GM23248 (cell line): ENCODE results near the gene PDGFB. TPM values are rescaled to one million over a fixed set of nuclear protein-coding genes. Genes with fewer than 3 reads are reported as not detected.
A peak's percentile ranks its signal among the peaks of the same experiment; 100 is the strongest.

ENCODE experiments used
- DNase-seq: peaks from one replicate; pipeline ENCODE4 v3.0.0-alpha.2; 2015
- H2AFZ ChIP-seq: fragments of 200-600 bp; sonication (generic); 2 replicates; pipeline ENCODE4 v1.6.1; 2016; ENCODE audit warnings: antibody characterized with exemption
- H3F3A ChIP-seq: fragments of 200-600 bp; sonication (generic); 2 replicates; pipeline ENCODE4 v1.6.1; 2016; ENCODE audit warnings: mild to moderate bottlenecking, antibody characterized with exemption, mixed run types; ENCODE audit not compliant: insufficient read depth
- H3K27ac ChIP-seq: fragments of 200-600 bp; sonication (generic); 2 replicates; pipeline ENCODE4 v1.5.1; 2016; ENCODE audit warnings: mild to moderate bottlenecking
- H3K27me3 ChIP-seq: fragments of 200-600 bp; sonication (generic); replicated peaks from 2 replicates; pipeline ENCODE4 v1.6.1; 2016; ENCODE audit warnings: mild to moderate bottlenecking; ENCODE audit not compliant: insufficient read depth
- H3K36me3 ChIP-seq: fragments of 200-600 bp; sonication (generic); 2 replicates; pipeline ENCODE4 v1.6.1; 2016; ENCODE audit warnings: low read depth, mild to moderate bottlenecking
- H3K4me1 ChIP-seq: fragments of 200-600 bp; sonication (generic); 2 replicates; pipeline ENCODE4 v1.6.1; 2016; ENCODE audit warnings: mild to moderate bottlenecking; ENCODE audit not compliant: insufficient read depth
- H3K4me2 ChIP-seq: fragments of 200-600 bp; sonication (generic); one replicate; pipeline ENCODE4 v1.6.1; 2016; ENCODE audit warnings: mild to moderate bottlenecking; ENCODE audit not compliant: unreplicated experiment
- H3K4me3 ChIP-seq: fragments of 200-600 bp; sonication (generic); 2 replicates; pipeline ENCODE4 v1.5.1; 2016; ENCODE audit warnings: mild to moderate bottlenecking
- H3K79me2 ChIP-seq: fragments of 200-600 bp; sonication (generic); 2 replicates; pipeline ENCODE4 v1.6.1; 2016; ENCODE audit warnings: mild to moderate bottlenecking; ENCODE audit not compliant: insufficient read depth
- H3K9ac ChIP-seq: fragments of 200-600 bp; sonication (generic); 2 replicates; pipeline ENCODE4 v1.6.1; 2016; ENCODE audit warnings: mild to moderate bottlenecking
- H3K9me2 ChIP-seq: fragments of 200-600 bp; sonication (generic); 2 replicates; pipeline ENCODE4 v1.6.1; 2016; ENCODE audit warnings: mixed run types, mild to moderate bottlenecking, moderate library complexity; ENCODE audit not compliant: insufficient read depth
- H3K9me3 ChIP-seq: fragments of 200-600 bp; sonication (generic); one replicate; pipeline ENCODE4 v1.6.1; 2017; ENCODE audit warnings: low read depth
- H4K20me1 ChIP-seq: fragments of 200-600 bp; sonication (generic); 2 replicates; pipeline ENCODE4 v1.6.0; 2016; ENCODE audit not compliant: insufficient read depth
- EZH2 ChIP-seq: fragments of 200-600 bp; sonication (generic); IDR thresholded peaks from 2 replicates; pipeline ENCODE4 v1.6.1; 2018; ENCODE audit warnings: antibody characterized with exemption, mild to moderate bottlenecking; ENCODE audit not compliant: insufficient read depth, poor library complexity, severe bottlenecking
- EZH2phosphoT487 ChIP-seq: fragments of 200-600 bp; sonication (generic); IDR thresholded peaks from 2 replicates; pipeline ENCODE4 v1.6.1; 2018; ENCODE audit warnings: antibody characterized with exemption, moderate library complexity, mild to moderate bottlenecking, low read depth; ENCODE audit not compliant: insufficient read depth
- WGBS, 2 experiments: methylation state at CpG; one replicate each; pipeline ENCODE4 v1.1.6; 2015 to 2017; ENCODE audit warnings: low lambda C conversion rate in 2 of 2, low coverage in 1 of 2; ENCODE audit errors: missing lambda C conversion rate in 2 of 2; 5-methylcytosine and 5-hydroxymethylcytosine counted together
- in situ Hi-C: fragments of 300-500 bp; cut with MboI; formaldehyde crosslinking; loops from 2 replicates; pipeline ENCODE4 v1.15.0; 2020
- polyA plus RNA-seq: library from polyadenylated mRNA; unstranded; fragments of >200 nt; fragmentation: Nextera tagmentation; extraction: Ambion mirVana; gene quantifications from 2 replicates; pipeline ENCODE4 v1.2.1, GENCODE V29; 2016
- total RNA-seq: library from RNA; depleted of rRNA; stranded (reverse); fragments of >200 nt; shearing (Covaris generic); gene quantifications from 2 replicates; pipeline ENCODE4 v1.2.3, GENCODE V29; 2014

Gene PDGFB
- total and polyA plus RNA-seq, 2 experiments from 2014 or later: 0.14 TPM; not detected in 1

DNA sequence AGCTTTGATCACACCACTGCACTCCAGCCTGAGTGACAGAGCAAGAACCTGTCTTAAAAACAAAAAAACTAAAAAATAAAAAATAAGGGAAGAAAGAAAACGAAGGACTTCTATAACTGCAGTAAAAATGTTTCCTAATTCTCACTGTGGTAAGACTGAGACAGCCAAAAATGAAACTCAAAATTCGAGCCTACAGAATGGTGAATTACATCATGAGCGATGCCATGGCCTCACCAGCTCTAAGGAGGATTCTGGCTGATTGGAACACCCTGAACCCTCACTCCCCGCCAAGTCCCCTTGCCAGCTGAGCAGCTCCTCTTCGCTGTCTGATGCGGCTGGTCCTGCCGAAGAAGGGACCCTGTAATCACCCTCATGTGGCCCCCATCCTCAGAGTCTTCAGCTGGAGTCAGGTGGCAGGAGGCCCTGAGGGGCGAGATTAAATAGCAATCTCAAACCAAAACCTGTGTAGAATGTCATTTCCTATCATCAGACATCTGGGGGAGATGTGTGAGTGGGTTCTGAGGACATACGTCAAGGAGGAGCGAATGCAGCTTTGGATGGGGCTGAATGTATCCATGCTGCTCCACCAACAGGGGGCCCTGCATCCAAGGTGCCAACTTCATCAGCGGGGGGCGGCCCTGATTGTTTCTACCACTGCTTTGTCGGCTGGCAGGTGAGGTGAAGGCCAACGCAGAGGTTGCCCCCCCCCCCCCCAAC is 29.2 kb downstream of the PDGFB start:
- no peak for DNase-seq
- no peaks in the 10 kb centered on the region for H3K79me2 ChIP-seq
- H3K9me3 ChIP-seq: no peaks in the 10 kb centered on the region
- no peak overlapping the region for H3K27ac ChIP-seq
- H3K4me3 ChIP-seq: no peak overlapping the region
- no peaks in the 10 kb centered on the region for H3K9me2 ChIP-seq
- in situ Hi-C loops: no loop called here
- no peak overlapping the region for H3K9ac ChIP-seq
- no peak for TF ChIP-seq EZH2phosphoT487
- no peak for TF ChIP-seq EZH2
- H4K20me1 ChIP-seq: no peaks in the 10 kb centered on the region
- no peaks in the 10 kb centered on the region for H3K27me3 ChIP-seq
- no peak overlapping the region for H2AFZ ChIP-seq
- H3K4me2 ChIP-seq: no peak overlapping the region
- H3K4me1 ChIP-seq: no peaks in the 10 kb centered on the region; the same call in 1 of the 2 replicates
- H3K36me3 ChIP-seq: no peaks in the 10 kb centered on the region
- 71 to 76% methylated on average over 13 to 14 of the region's 14 CpGs for WGBS, 2 experiments
- H3F3A ChIP-seq: no peaks in the 10 kb centered on the region

DNA sequence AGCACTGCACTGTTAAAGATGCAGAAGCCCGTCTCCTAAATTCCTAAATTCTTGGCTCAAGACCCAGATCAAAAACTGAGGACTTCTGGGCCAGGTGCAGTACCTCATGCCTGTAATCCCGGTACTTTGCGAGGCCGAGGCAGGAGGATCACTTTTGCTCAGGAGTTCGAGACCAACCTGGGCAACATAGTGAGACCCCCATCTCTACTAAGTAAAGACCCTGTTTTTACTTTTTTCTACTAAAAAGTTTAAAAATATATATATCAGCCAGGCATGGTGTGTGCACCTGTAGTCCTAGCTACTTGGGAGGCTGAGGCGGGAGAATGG is 29.7 kb downstream of the PDGFB start:
- Histone ChIP-seq H3K4me1 (no peaks in the 10 kb centered on the region; the same call in 1 of the 2 replicates), H3K36me3 (no peaks in the 10 kb centered on the region), H3K9ac (no peak overlapping the region), H3F3A (no peaks in the 10 kb centered on the region), H3K79me2 (no peaks in the 10 kb centered on the region), H3K9me2 (no peaks in the 10 kb centered on the region), H4K20me1 (no peaks in the 10 kb centered on the region), H3K27me3 (no peaks in the 10 kb centered on the region), H2AFZ (no peak overlapping the region), H3K4me3 (no peak overlapping the region), H3K4me2 (no peak overlapping the region), H3K27ac (no peak overlapping the region), H3K9me3 (no peaks in the 10 kb centered on the region)
- 73 to 80% methylated on average over 6 of the region's 6 CpGs for WGBS, 2 experiments
- no peak for DNase-seq
- in situ Hi-C loops: no loop called here
- no peak for TF ChIP-seq EZH2

DNA sequence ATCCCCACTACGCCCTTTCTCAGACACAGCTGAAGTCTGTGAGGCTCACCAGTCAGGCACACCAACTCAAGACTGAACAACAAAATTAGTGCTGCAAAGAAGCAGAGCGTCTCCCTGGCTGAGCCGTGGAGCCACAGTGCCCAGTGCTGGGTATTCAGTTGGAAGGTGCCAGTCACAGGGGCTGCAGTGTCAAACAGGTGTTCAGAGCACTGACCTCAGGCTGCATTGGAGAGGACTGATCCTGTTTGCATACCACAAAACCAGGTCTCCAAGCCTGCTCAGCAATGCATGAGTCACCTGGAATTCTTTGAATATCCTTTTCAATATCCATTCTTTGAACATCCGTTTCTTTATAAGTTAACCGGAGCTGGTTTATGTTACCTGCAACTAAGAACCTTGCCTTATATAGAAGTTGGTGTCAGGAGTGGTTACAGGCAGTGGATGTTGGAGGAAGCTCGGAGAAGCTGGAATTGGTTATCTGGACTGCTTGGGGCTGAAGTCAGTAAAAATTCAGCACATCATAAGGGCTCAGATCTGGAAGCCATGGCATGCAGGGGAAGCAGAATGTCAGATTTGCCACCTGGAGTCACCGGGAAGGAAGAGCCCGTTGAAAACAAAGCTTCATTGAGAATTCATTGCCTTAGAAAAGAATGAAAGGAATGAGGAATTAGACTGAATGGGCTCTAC is 30.3 kb downstream of the PDGFB start:
- TF ChIP-seq EZH2 (no peak), EZH2phosphoT487 (no peak)
- no peaks in the 10 kb centered on the region for H3K79me2 ChIP-seq
- H3K27ac ChIP-seq: no peak overlapping the region
- DNase-seq: peak; percentile 42
- no peaks in the 10 kb centered on the region for H4K20me1 ChIP-seq
- no peaks in the 10 kb centered on the region; the same call in 1 of the 2 replicates for H3K4me1 ChIP-seq
- no peaks in the 10 kb centered on the region for H3K36me3 ChIP-seq
- no peaks in the 10 kb centered on the region for H3K9me2 ChIP-seq
- 73 to 74% methylated on average over 8 of the region's 8 CpGs for WGBS, 2 experiments
- no peaks in the 10 kb centered on the region for H3K9me3 ChIP-seq
- H3K4me3 ChIP-seq: no peak overlapping the region
- H3K27me3 ChIP-seq: no peaks in the 10 kb centered on the region
- no peak overlapping the region for H2AFZ ChIP-seq
- H3K9ac ChIP-seq: no peak overlapping the region
- in situ Hi-C loops: no loop called here
- no peaks in the 10 kb centered on the region for H3F3A ChIP-seq
- H3K4me2 ChIP-seq: no peak overlapping the region

DNA sequence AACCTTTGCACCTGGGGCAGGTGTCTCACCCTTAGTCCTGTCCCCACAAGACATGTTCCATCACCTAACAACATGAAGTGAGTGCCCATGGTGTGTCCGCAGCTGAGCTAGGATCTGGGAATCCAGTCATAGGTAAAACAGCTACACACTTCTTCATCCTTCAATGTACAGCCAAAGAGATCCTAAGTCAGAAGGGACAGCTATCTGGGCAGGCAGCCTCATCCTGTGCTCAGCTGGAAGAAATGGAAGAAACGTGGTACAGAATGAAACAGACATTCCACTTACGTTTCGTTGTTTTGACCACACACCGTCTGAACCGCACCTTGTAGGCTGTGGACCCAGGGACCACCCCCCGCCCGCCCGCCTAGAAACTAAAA is 30.8 kb downstream of the PDGFB start:
- H3K9ac ChIP-seq: no peak overlapping the region
- H3K27me3 ChIP-seq: no peaks in the 10 kb centered on the region
- no peaks in the 10 kb centered on the region for H4K20me1 ChIP-seq
- H2AFZ ChIP-seq: no peak overlapping the region
- H3K4me2 ChIP-seq: no peak overlapping the region
- no peaks in the 10 kb centered on the region for H3K9me2 ChIP-seq
- TF ChIP-seq EZH2phosphoT487 (no peak), EZH2 (no peak)
- DNase-seq: no peak
- no peaks in the 10 kb centered on the region for H3K79me2 ChIP-seq
- no peaks in the 10 kb centered on the region for H3K36me3 ChIP-seq
- 76 to 92% methylated on average over 8 to 9 of the region's 9 CpGs for WGBS, 2 experiments
- H3F3A ChIP-seq: no peaks in the 10 kb centered on the region
- H3K27ac ChIP-seq: no peak overlapping the region
- in situ Hi-C loops: no loop called here
- H3K9me3 ChIP-seq: no peaks in the 10 kb centered on the region
- no peaks in the 10 kb centered on the region; the same call in 1 of the 2 replicates for H3K4me1 ChIP-seq
- no peak overlapping the region for H3K4me3 ChIP-seq
